RCC 7860 (cell line): ENCODE results near the gene C2.
"Not testable (repeated sequence)": the region's sequence is repeated elsewhere in the genome, so short reads cannot be mapped to it uniquely, and the experiment has no call there.

Experiments used
- DNase-seq: peaks from one replicate; pipeline ENCODE4 v3.0.0-alpha.2; 2015; ENCODE audit warnings: low spot score
- FAIRE-seq: peaks from 2 replicates; lab custom pipeline; 2012; peaks lifted over from hg19 to GRCh38; lab: Jason Lieb, UNC

C2 gene

DNA sequence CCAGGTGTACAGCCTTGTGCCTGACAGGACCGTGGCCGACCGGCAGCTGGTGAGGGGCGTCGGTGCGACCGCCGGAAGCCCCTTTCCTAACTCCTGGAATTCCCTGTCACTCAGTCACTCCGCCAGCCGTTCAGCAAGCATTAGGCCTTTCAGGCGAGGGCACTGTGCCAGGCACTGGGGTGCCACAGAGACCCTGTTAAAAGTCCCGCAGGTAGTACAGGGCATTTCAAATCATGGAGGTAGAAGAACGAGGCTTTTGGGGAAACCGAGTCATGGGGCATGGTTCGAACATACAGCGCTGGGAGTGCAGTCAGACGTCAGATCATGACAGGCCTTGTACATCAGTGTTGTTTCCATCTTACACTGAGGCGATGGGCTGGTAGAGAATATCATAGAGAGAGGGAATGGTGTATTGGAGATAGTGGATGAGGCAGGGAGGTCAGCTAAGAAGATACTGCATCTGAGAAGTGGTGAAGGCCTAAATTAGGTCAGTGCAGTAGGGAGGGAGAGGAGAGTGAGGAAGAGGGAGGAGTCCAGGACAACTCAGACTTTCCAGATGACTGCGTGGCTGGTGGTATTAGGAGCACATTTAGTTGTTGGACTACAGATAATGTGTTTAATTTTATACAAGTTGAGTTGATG lies 45.3 kb downstream of the C2 start:
- DNase-seq: no peak
- FAIRE-seq: no peak

DNA sequence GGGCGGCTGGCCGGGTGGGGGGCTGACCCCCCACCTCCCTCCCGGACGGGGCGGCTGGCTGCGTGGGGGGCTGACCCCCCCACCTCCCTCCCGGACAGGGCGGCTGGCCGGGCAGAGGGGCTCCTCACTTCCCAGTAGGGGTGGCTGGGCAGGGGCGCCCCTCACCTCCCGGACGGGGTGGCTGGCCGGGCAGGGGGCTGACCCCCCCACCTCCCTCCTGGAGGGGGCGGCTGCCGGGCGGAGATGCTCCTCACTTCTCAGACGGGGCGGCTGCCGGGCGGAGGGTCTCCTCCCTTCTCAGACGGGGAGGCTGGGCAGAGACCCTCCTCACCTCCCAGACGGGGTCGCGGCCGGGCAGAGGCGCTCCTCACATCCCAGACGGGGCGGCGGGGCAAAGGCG lies 48.5 kb downstream of the C2 start:
- DNase-seq, FAIRE-seq: not testable (repeated sequence)

DNA sequence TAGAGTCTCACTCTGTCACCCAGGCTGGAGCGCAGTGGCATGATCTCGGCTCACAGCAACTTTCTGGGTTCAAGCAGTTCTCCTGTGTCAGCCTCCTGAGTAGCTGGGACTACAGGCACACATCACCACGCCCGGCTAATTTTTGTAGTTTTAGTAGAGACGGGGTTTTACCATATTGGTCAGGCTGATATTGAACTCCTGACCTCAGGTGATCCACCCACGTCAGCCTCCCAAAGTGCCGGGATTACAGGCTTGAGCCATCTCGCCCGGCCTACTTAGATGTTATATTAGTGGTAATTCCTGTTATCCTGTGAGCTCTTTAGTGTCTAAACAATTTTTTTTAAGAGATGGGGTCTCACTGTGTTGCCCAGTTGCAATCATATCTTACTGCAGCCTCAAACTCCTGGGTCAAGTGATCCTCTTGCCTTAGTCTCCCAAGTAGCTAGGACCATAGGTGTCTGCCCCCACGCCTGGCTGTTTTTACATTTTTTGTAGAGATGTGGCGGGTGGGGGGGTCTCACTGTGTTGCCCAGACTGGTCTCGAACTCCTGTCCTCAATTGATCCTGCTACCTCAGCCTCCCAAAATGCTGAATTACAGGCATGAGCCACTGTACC lies 50.4 kb downstream of the C2 start:
- FAIRE-seq: no peak
- no peak for DNase-seq

DNA sequence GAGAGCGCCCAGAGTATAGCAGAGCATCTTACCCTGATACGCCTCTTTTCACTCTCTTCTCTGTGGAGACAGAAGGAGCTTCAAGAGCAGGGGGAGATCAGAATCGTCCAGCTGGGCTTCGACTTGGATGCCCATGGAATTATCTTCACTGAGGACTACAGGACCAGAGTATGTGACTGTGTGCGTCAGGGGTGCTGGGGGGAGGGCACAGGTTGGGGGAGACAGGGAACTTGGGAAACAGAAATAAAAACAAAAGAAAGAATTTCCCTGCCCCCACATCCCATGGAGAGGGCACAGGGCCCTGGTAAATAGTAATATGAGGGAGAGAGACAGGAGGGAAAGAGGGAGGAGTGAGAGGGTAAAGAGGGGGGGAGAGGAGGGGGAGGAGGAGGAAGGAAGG lies 51.3 kb downstream of the C2 start:
- no peak for FAIRE-seq
- no peak for DNase-seq

DNA sequence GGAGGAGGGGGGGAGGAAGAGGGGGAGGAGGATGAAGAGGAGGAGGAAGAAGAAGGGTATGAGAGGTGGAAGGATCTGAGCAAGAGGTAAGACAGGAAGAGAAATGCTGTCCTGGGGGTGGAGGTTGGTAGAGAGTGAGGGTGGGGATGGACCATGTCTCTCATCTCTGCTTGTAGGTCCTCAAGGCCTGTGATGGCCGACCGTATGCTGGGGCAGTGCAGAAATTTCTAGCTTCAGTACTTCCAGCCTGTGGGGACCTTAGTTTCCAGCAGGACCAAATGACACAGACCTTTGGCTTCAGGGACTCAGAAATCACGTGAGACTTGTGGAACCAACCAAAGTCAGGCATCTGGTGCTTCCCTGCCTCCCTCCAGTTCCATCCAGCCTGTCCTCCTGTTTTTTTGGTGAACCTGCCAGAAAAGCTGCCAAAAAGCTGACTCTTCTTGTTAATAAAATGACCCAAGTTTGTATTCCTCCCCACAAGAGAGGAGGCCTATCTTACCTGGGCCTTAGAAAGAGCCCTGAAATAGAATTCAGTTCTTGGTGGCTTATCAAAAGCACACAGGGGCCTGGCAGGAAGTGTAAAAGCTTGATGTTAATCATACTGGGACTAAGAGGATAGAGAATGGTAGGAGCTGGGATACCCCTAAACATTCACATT lies 51.9 kb downstream of the C2 start:
- no peak for FAIRE-seq

DNA sequence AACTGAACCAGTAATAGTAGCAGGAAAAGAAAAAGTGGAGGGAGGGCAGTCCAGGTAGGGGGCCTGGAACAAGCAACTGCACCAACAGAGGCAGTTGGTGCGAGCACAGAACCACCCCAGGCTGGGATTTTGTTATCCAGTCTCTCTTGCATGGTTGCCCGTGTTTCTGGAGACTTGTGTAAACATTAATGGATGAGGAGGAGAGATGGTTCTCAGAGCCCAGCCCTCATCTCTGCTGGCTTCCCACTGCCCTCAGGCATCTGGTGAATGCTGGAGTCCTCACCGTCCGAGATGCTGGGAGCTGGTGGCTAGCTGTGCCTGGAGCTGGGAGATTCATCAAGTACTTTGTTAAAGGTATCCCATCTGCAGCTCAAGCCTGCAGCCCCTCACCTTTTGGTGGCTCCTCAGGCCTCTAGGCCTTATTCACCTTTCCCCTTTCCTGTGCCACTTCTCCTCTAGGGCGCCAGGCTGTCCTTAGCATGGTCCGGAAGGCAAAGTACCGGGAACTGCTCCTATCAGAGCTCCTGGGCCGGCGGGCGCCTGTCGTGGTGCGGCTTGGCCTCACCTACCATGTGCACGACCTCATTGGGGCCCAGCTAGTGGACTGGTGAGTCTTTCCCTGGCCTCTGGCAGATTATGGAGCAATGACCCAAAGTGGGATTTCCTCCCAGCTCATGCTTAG lies 52.8 kb downstream of the C2 start:
- FAIRE-seq, DNase-seq: not testable (repeated sequence)

More for the DNA sequence above, 51.9 kb downstream of the C2 start:
- DNase-seq: no peak

DNA sequence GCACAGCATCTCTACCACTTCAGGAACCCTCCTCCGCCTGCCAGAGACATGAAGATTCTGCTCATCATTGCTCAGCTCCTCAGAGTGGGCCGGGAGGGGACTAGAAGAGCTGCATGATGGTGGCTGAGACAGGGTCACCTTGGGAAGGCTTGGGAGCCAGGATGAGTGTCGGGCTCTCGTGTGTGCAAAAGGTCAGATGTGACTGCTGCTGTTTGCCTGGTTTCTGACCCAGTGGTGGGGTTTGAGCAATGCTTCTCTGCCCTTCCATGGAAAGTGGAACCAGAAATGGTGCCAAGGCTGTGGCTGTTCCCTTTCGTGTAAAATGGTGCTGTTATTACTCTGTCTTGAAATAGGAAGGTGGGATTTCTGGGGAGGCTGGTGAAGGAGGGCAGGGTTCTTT lies 53.5 kb downstream of the C2 start:
- not testable (repeated sequence) for DNase-seq, FAIRE-seq

DNA sequence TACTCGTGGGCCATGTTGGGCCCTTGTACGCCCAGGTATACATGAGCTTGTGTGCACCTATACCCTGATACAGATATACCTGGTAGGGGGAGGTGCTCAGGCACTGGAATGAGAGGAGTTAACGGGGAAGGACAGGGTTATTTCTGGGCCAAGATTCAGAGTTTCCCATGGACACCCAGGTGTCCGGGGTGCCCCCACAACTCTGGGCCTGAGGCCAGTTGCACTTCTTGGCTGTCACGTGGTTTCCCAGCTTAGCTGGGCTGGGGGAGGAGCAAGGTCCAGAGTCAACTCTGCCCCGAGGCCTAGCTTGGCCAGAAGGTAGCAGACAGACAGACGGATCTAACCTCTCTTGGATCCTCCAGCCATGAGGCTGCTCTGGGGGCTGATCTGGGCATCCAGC lies 54.2 kb downstream of the C2 start, which contains the start of gene C4A:
Gene C4A (plus strand): TSS at position 314 of the 400 bp plus-strand sequence. CDS start 51 bp downstream, at position 365.
- not testable (repeated sequence) for DNase-seq, FAIRE-seq

DNA sequence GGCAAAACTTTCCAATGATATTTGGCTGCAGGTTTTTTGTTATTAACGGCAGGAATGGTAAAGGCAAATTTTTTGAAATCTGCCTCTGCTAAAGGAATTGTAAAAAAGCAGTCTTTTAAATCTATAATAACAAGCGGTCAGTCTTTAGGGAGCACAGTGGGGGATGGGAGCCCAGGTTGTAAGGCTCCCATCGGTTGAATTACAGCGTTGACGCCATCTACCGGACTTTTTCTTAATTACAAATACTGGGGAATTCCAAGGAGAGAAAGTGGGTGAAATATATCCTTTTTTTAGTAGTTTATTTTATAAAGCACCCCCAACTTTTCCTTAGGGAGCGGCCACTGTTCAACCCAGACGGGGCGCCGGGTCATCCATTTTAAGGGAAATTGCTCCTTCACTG lies 61.8 kb downstream of the C2 start:
- FAIRE-seq, DNase-seq: not testable (repeated sequence)

DNA sequence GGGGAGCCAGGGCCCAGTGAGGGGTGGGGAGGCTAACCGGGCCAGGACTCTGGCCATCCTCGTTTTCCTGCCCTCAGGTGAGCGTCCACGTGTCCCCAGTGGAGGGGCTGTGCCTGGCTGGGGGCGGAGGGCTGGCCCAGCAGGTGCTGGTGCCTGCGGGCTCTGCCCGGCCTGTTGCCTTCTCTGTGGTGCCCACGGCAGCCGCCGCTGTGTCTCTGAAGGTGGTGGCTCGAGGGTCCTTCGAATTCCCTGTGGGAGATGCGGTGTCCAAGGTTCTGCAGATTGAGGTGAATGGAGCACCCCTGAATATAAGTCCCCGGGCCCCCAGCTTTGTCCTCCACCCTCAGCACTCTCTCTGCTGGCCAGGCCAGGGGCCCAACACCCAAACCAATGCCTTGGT lies 66.9 kb downstream of the C2 start:
- not testable (repeated sequence) for FAIRE-seq, DNase-seq
